T-helper 1 cell treated with Interleukin-12 subunit alpha and Interleukin-12 subunit beta and Interleukin-4 antibody, amounts not matched to agents 30 ng/mL and 1 ng/mL, for 36 hours (primary cell): ENCODE measurements around the gene AEBP1. TPM values are rescaled to one million over a fixed set of nuclear protein-coding genes. Genes with fewer than 3 reads are reported as not detected.

Source experiments
- intact Hi-C: fragments of 100-400 bp; cut with micrococcal nuclease; formaldehyde crosslinking; loops from one replicate; pipeline ENCODE4 v1.15.1; 2024
- total RNA-seq: library from RNA; stranded (reverse); gene quantifications from 2 replicates; pipeline ENCODE4 v1.2.3, GENCODE V29; 2022

The AEBP1 gene
- total RNA-seq, 1 donor from 2014 or later: 6.1 TPM

DNA sequence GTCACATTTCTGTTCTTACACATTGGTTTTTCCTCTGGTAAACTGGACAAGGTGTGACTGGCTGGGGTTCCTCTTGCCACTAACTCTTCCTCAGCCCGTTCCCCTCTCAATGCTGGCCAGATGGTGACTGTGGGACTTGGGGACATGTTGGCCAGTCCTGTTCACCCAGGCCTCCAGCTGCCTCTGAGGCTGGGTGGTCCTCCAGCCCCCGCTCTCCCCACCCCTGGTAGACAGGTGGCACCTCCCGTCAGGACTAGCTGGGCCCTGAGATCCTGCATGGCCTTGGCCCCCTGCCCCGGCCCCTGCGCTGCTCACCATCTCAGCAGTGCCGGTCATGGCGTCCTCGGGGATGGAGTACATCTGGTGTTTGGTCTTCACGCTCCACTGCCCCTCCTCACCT is 47.8 kb downstream of the AEBP1 start:
- intact Hi-C loops: no loop called here

DNA sequence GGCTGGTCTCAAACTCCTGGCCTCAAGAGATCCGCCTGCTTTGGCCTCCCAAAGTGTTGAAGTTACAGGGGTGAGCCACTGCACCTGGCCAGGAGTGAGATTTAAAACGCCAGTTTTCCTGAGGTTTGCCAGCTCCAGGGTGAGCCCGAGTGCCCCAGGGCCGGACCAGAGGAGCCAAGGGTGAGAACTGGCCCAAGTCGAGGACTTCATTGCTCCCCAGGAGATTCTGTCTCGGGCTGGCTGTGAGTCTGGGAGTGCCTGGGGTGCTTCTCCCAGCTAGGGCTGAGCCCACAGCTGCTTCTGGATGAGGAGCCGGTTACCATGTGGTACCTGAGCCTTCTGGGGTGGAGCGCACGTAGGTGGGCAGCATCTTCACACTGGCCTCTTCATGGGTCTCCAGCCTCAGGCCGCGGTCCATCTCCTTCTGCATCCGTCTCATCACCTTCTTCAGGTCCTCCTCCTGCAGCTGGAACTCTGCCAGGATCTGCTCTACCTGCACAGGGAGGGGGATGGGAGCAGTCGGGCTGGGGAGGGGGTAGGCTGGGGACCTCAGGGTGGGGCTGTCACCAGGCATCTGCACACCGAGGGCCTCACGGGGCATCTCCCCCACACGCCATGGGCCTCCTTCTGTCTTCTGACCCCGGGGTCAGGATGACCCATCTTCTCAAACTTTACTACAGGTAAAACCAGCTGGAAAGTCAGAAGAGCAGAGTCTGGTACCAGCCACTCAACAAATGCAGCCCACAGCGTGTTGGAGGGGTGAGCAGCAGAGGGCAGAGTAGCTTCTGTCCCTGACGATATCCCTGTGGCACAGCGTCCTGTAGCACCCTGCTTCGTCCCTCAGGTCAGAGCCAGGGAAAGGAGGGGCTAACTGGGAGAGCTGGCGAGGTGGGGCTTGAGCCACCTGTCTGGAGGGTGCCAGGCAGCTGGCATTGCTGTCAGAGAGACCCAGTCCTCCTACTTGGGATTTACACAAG is 49.1 kb downstream of the AEBP1 start:
- intact Hi-C loops: no loop called here

DNA sequence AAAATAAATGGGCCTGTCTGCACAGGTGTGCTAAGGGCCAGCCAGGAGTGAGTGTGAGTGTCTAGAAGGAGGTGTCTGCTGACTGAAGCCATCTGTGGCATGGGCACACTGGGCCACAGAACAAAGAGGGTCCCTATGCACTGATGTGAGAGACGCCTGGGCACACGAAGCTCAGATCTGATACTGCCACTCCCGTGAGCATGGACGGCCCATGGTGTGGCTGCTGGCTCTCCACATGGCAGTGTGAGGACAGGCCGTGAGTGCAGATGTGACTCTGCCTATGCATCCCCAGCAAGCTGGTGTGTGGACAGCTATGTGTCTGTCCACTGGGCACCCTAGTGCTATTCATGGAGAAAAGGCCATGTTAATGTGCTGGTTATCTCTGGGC is 49.8 kb downstream of the AEBP1 start:
- intact Hi-C loops: no loop called here

DNA sequence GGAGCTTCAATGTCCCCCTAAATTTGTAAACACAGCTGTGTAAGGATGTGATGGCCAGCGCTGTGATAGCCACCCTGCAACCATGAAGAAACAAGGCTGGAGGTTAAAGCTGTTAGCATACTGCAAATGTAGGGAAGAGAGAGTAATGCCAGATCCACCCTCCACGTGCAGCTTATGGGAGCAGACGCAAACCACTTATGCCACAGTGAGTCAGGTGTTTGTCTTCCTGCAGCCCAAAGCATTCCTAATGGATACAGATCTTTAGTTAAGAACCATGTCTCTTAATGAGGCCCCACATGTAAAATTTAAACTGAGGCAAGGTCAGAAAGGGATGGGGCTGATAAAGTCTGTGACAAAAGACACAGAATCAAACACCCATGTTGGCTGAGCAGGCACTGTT is 50.6 kb downstream of the AEBP1 start:
- intact Hi-C loops: no loop called here

DNA sequence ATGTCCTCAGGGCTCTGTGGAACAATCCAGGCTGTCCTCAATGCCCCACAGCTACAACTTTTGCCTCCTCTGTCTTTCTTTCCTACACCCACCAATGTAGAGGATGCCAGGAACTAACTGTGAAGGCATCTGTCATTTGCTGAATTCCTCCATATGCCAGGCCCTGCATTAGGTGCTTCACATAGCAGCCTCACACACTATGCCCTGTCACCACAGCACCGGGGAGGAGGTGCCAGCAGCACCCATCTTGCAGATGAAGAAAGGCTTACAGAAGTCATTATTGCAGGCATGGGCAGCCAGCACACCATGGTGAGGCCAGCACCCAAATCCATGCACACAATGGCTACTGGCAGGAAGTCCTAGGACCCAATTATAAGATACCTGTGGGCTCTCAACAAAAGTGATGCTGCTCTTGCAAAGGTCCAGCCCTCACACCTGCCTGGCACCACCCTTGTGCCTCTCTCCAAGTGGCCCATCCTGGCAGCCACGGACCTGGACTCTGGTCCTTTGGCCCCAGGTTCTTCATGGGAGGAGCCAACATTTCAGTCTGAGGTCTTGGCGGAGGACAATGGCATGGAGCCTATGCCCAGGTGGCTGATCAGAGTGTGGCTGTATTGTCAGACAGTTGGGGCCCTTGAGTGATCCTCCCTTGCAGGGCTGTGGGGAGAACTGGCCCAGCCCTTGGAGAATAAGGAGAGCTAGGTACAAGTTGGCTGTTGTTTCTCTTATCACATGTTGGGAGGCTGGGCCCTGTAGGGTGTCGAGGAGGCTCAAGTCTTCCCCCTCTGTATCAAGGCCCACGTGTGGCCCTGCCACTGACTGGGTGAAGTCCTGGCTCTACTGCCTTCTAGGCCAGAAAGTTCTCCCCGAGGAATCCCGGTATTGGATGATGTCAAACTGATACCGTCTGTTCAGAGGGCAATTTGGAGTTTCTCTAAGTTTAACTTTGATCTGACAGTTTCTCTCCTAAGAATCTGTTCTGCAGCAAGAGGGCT is 51.3 kb downstream of the AEBP1 start:
- intact Hi-C loops: no loop called here

DNA sequence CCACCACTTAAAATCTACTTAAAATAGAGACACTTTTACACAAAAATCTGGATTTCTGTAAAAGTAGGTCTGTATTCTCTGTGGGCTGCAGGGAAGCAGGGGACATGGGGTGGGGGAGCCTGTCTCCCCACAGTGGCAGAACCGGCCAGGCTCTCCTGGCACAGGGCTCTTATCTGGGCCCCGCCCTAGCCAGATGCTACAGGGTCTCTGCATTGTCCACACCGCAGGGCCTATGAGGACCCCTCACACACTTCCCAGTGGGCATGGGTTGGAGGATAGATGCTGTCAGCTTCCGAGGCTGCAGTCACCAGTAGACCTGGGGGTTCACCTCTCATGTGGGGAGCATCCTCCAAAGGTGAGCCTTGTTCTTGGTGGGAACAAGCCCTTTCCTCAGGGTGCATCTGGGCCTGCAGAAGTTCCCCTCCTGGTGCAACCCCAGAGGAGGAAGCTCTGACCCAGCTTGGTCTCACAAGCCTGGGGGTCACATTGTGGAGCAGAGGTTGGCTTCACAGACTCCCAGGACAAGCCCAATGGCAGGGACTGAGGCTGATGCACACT is 52.4 kb downstream of the AEBP1 start:
- intact Hi-C loops: no loop called here

DNA sequence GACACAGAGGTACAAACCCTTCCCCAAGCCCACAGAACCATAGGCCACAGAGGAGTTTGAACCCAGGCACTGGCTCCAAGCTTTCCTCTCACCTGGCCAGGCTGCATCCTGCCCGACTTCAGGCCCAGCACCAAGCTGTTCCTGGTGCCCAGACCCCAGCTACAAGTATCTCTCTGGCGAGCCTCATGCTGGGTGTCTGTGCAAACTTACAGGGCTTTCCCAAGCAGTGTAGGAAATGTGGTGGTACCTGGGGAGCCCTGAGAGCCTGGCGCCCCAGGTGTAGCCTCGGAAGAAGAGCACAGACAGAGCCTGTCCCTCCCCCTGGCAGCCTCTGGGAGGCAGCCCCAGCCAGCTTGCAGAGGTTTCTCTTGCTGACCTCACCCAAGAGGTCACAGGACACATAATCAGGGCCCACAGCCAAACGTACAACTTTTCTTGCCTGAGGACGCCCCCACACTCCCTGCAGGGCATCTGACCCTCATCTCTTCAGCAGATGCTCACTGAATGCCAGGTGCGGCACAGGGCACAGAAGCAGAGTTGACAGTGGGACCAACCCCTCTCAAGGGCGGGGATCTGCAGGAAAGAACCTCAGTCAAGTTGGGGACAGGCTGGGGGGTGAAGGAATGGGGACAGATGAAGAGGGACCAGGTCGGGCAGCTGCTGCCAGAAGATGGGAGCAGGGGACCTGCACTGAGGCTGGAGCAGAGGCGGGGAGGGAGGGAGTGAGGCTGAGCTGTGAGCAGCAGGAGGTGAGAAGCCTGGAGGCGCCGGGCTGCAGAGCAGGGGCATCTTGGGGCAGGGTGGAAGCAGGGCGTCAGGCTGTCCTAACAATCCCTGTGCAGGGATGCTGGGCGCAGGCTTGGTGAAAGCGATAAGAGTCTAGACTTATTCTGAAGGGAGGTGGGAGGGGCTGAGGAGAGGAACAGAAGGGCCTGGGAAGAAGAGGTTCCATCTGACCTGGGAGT is 53.3 kb downstream of the AEBP1 start:
- intact Hi-C loops: no loop called here

DNA sequence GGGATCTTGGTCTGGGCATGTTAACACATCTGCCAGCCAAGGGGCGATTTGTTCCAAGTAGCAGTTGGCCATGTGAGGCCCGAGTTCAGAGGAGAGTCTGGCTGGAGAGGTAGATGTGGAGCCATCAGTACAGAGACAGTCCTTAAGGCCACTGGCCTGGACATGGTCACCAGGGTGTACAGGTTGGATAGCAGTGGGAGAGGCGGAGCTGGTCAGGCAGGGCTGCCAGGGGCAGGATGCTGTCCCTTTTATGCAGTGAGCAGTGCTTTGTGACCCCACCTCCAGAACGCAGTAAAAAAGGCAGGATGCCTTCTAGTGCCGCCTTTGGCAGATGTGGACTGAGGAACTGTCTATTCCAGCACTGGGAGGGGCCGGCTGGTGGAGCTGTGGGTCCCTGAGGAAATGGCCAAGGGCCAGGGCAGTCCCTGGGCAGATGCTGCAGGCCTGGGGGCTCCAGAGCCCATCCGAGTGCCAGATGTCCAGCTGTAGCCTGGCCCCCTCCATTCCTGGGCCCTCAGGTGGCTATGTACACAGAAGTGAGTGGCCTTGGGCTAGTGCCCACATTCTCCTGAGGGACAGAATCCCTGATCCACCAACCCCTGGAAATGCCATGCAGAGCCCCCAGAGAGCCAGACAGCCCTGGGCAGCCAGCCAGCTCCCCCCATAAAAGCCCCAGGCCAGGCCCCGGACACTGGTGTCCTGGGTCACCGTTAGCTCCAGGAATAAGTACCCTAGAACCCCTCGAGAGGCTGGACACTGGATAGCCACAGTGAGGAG is 54.1 kb downstream of the AEBP1 start:
- intact Hi-C loops: no loop called here

DNA sequence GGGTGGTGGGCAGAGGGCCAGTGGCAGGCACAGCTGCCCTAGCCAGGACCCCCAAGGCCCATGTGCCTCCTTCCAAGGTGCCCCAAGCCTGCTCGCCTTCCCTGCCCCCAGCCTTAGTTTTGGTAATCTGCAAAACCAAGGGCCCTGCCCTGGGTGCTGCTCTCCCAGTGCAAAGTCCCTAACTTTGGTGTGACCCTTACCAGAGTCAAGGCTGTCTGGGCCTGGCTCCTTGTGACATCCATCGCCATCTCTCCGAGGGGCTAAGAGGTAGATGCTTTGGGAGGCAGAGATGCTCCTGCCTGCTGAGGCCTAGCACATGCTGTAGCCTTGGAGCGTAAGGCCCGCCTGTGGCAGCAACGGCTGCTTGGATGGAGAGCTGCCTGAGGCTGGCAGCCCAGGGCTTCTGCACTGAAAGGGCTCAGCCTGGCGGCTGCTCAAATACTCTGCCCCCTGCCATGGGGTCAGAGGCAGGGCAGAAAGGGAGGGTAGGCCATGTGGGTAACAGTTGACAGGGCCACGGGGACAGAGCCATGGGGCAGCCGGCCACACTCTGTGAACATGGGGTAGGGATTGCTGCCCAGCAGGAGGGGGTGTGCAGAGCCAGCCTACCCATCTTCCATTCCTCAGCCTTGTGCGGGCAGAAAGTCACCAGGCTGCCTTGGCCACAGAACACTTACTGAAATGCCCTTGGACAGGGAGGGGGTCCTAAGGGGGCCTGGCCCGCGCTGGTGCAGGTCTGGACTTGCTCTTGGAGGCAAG is 54.9 kb downstream of the AEBP1 start:
- intact Hi-C loops: no loop called here

DNA sequence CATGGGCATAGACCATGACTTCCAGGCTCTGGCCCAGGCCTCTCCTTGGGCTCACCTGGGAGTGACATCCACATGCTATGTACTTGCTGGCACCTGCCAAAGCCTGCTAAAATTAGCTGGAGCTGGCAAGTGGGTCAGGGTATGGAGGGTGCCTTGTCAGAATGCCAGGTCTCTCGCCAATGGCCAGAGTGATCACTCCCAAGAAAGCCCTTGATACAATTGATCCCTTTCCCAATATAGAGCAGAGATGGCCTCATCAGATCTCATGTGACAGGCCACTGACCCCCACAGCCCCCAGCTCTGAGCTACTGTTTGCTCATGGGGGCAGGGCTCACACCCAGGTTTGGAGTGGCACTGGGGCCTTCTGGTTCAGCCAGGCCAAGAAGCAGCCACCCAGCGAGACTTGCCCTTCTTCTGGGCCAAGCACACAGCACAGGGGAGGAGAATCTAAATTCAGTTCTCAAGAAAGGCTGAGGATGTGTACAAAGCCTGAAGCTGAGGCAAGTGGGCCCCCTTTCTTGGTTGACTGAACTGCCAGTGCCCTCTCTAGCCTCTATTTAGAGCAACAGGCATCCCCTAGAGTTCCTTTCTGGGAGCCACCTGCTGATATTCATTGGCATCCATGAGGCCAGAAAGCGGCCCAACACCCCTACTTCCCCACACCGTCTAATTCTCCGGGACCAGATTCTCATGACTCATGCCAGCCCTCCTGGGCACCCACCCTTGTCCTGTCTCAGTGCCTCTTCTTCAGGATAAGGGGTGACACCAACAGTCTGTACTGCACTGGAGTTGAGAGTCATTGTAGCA is 55.9 kb downstream of the AEBP1 start:
- intact Hi-C loops: no loop called here

DNA sequence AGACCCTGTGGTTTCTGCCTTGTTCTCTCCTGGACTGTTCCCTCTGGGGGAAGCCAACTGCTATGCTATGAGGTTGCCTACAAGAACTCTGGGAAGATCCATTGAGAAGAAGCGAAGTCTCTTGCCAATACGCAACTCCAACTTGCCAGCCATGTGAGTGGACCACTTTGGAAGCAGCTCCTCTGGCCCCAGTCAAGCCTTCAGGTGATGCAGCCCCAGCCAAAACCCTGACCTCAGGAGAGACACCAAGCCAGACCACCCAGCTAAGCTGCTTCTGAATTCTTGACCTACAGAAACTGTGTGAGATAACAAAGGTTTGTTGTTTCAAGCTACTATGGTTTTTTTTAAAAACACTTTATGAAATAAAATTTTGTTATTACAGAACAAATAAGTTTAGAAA is 57.2 kb downstream of the AEBP1 start:
- intact Hi-C loops: no loop called here

DNA sequence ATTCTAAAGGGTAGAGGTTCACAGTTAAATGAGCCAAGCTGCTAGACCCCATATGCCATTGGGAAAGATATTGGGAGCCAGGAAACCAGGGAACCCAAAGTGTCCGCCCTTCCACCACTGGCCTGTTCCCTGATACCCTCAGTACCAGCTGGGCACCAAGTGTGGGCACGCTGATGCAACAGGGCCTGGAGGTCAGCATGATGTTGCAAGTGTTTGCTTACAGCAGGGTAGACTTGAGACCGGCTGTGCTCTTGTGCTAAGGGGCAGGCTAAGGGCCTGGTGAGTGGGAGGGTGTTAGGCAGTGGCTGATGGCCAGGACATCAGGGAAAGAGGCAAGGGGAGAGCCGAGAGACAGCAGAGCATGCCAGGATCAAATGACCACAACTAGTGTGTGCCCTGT is 58.0 kb downstream of the AEBP1 start:
- intact Hi-C loops: no loop called here

DNA sequence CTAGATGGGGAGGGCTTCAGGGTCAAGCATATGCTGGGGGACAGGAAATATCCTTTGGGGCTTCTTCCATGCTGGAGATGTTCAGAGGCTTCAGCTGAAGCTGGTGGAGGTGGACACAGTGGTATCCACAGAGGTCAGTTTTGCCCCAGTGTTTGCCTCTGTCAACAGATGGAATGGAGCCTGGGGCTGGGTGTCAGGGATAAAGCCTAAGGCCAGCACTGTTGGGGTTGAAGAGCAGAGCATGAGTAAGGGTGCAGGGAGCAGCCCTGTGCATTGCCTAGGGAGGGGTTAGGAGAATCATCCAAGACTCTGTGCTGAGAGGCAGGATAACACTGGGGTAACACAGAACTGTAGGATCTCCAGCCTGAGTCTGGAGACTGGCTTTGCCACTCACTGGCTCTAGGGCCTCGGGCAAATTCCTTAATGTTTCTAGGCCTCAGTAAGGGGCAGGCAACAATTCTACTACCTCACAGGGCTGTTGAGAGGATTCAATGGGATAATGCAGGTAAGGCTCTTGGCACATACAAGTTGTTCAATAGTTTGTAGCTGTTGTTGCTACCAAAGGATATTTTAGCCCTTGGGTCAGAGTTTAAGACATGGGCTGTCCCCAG is 58.7 kb downstream of the AEBP1 start:
- intact Hi-C loops: no loop called here

DNA sequence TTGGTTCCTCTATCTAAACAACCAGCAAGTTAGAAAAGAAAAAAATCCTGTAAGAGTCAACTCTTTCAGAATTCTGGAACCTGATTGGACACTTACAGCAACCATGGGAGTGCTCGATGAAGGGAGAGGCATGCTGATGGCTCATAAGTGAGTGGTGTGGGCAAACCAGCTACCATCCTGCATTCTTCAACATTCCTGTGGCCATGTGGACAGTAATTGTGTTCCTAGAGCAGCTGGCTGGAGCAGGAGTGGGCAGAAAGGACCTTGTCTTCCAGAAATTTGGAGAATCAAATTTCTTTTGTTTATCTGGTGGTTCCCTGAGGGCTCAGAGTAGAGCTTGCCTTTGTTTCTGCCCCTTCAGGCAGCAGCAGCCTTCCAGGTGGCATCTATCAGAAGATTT is 59.4 kb downstream of the AEBP1 start:
- intact Hi-C loops: no loop called here
